HCT116 (cell line): ENCODE measurements around the gene HAP1. TPM values are rescaled to one million over a fixed set of nuclear protein-coding genes. Genes with fewer than 3 reads are reported as not detected.

Experiments used
- ATAC-seq: fragments of 200-7000 bp; cut with Tn5 transposase; 2 replicates; pipeline ENCODE4 v1.9.1; 2020; ENCODE audit warnings: mild to moderate bottlenecking, moderate library complexity
- BruUV-seq: library from RNA; stranded (reverse); fragments of 400-500 nt; replicated peaks from 2 replicates; lab custom pipeline; 2021; lab: Mats Ljungman, UMichigan
- CTCF ChIA-PET: fragments of 300-600 bp; sonication (Branson Sonifier 250); formaldehyde crosslinking; loops from one replicate; lab custom pipeline; 2021; ENCODE audit warnings: antibody characterized with exemption; lab: Charles Lee
- POLR2A ChIA-PET: fragments of 300-600, 350-600 bp; sonication (Branson Sonifier 250); formaldehyde crosslinking; loops from one replicate; lab custom pipeline; 2021; ENCODE audit warnings: antibody characterized with exemption; lab: Charles Lee
- RAD21 ChIA-PET, 2 experiments: fragments of 300-600 bp; sonication (Branson Sonifier 250); formaldehyde crosslinking; loops; one replicate each; lab custom pipeline; 2023; ENCODE audit warnings: low total read pairs in 2 of 2; ENCODE audit not compliant: uncharacterized antibody in 2 of 2, unreplicated experiment in 2 of 2, low non-redundant PET in 1 of 2; lab: Charles Lee
- DNase-seq: peaks from one replicate; pipeline ENCODE4 v3.0.0-alpha.2; 2010; ENCODE audit warnings: low read depth, low spot score
- H2AFZ ChIP-seq: fragments of 200-600 bp; shearing (Covaris generic), sonication (generic); 2 replicates; pipeline ENCODE4 v1.6.1; 2017; ENCODE audit warnings: low read depth, mixed run types, mixed read lengths, antibody characterized with exemption, low read length; ENCODE audit not compliant: poor library complexity, severe bottlenecking
- H3K27ac ChIP-seq: 2 replicates; pipeline ENCODE4 v1.5.1; 2012; ENCODE audit warnings: low read depth, low read length
- H3K27me3 ChIP-seq: fragments of 200-600 bp; sonication (generic); 2 replicates; pipeline ENCODE4 v1.6.1; 2016; ENCODE audit warnings: mixed run types, low read length, mixed read lengths; ENCODE audit not compliant: insufficient read depth
- H3K36me3 ChIP-seq, 2 experiments: fragments of 200-500 bp in 1 of 2; fragments of 200-600 bp in 1 of 2; sonication (Bioruptor generic) in 1 of 2; sonication (generic) in 1 of 2; 2 replicates each; pipeline versions ENCODE4 v1.5.1 to v1.6.1; 2014 to 2016; ENCODE audit warnings: low read length in 2 of 2, inconsistent platforms in 1 of 2, mixed read lengths in 1 of 2, mixed run types in 1 of 2; ENCODE audit not compliant: insufficient read depth in 2 of 2, control insufficient read depth in 1 of 2
- H3K4me1 ChIP-seq, 2 experiments: fragments of 200-600 bp in 1 of 2; sonication (generic) in 1 of 2; 2 replicates each; pipeline versions ENCODE4 v1.5.1 to v1.6.1; 2012 to 2017; ENCODE audit warnings: low read length in 2 of 2, inconsistent platforms in 1 of 2, mild to moderate bottlenecking in 1 of 2, mixed read lengths in 1 of 2, mixed run types in 1 of 2, moderate library complexity in 1 of 2; ENCODE audit not compliant: insufficient read depth in 2 of 2, control insufficient read depth in 1 of 2
- H3K4me2 ChIP-seq: fragments of 200-600 bp; sonication (generic); 2 replicates; pipeline ENCODE4 v1.6.1; 2017; ENCODE audit warnings: mixed run types, low read length, mixed read lengths
- H3K4me3 ChIP-seq, 2 experiments: fragments of 200-600 bp in 1 of 2; sonication (generic) in 1 of 2; replicated peaks in 1 of 2; 2 replicates each; pipeline ENCODE4 v1.5.1; 2011 to 2016; ENCODE audit warnings: low read length in 2 of 2, control low read depth in 1 of 2, low read depth in 1 of 2, mild to moderate bottlenecking in 1 of 2, mixed read lengths in 1 of 2, mixed run types in 1 of 2
- H3K79me2 ChIP-seq: fragments of 200-600 bp; sonication (generic); 2 replicates; pipeline ENCODE4 v1.6.1; 2017; ENCODE audit warnings: mild to moderate bottlenecking, mixed run types, low read length, moderate library complexity, mixed read lengths; ENCODE audit not compliant: insufficient read depth
- H3K9ac ChIP-seq: fragments of 200-600 bp; sonication (generic); 2 replicates; pipeline ENCODE4 v1.6.1; 2016; ENCODE audit warnings: low read length, mixed read lengths
- H3K9me2 ChIP-seq: fragments of 200-600 bp; sonication (generic), shearing (Covaris generic); 2 replicates; pipeline ENCODE4 v1.6.1; 2017; ENCODE audit warnings: mixed run types, mild to moderate bottlenecking, moderate library complexity; ENCODE audit not compliant: insufficient read depth
- H3K9me3 ChIP-seq, 2 experiments: fragments of 200-500 bp in 1 of 2; fragments of 200-600 bp in 1 of 2; sonication (Bioruptor generic) in 1 of 2; sonication (generic) in 1 of 2; 2 replicates each; pipeline ENCODE4 v1.6.1; 2014 to 2017; ENCODE audit warnings: low read length in 2 of 2, mixed read lengths in 2 of 2, inconsistent platforms in 1 of 2, low read depth in 1 of 2, mild to moderate bottlenecking in 1 of 2, mixed run types in 1 of 2, moderate library complexity in 1 of 2; ENCODE audit not compliant: control insufficient read depth in 1 of 2, insufficient read depth in 1 of 2
- H4K20me1 ChIP-seq: fragments of 200-600 bp; sonication (generic), shearing (Covaris generic); 2 replicates; pipeline ENCODE4 v1.6.1; 2017; ENCODE audit warnings: mixed run types, mild to moderate bottlenecking, moderate library complexity; ENCODE audit not compliant: insufficient read depth
- CBX3 ChIP-seq: IDR thresholded peaks from 2 replicates; pipeline ENCODE4 v1.6.1; 2012; ENCODE audit warnings: low read depth
- EGR1 ChIP-seq: IDR thresholded peaks from 2 replicates; pipeline ENCODE4 v1.6.1; 2012; ENCODE audit warnings: low read depth
- ELF1 ChIP-seq: IDR thresholded peaks from 2 replicates; pipeline ENCODE4 v1.6.1; 2012; ENCODE audit warnings: low read depth, borderline replicate concordance
- SIN3A ChIP-seq: IDR thresholded peaks from 2 replicates; pipeline ENCODE4 v1.6.1; 2012; ENCODE audit warnings: low read depth
- ZFX ChIP-seq: fragments of 450-650 bp; IDR thresholded peaks from 2 replicates; pipeline ENCODE4 v1.6.1; 2017
- ZNF274 ChIP-seq: fragments of 200-500 bp; sonication (Bioruptor generic); IDR thresholded peaks from 2 replicates; pipeline ENCODE4 v1.6.1; 2014; ENCODE audit warnings: mild to moderate bottlenecking, low read depth, low read length, inconsistent platforms
- intact Hi-C: fragments of 100-400 bp; cut with micrococcal nuclease; formaldehyde crosslinking; loops from 2 replicates; pipeline ENCODE4 v1.10.0; 2022
- total RNA-seq: library from RNA; stranded (reverse); gene quantifications from one replicate; pipeline ENCODE4 v1.2.1, GENCODE V29; 2021; ENCODE audit not compliant: unreplicated experiment
- TF ChIP-seq, protein P1 (sequence below): IDR thresholded peaks from 2 replicates; pipeline ENCODE4 v1.6.1; 2012; ENCODE audit warnings: low read depth
- TF ChIP-seq, protein P2 (sequence below): IDR thresholded peaks from 2 replicates; pipeline ENCODE4 v1.6.1; 2012

The HAP1 gene
- total RNA-seq, 1 experiment from 2014 or later: 3.4 TPM

DNA sequence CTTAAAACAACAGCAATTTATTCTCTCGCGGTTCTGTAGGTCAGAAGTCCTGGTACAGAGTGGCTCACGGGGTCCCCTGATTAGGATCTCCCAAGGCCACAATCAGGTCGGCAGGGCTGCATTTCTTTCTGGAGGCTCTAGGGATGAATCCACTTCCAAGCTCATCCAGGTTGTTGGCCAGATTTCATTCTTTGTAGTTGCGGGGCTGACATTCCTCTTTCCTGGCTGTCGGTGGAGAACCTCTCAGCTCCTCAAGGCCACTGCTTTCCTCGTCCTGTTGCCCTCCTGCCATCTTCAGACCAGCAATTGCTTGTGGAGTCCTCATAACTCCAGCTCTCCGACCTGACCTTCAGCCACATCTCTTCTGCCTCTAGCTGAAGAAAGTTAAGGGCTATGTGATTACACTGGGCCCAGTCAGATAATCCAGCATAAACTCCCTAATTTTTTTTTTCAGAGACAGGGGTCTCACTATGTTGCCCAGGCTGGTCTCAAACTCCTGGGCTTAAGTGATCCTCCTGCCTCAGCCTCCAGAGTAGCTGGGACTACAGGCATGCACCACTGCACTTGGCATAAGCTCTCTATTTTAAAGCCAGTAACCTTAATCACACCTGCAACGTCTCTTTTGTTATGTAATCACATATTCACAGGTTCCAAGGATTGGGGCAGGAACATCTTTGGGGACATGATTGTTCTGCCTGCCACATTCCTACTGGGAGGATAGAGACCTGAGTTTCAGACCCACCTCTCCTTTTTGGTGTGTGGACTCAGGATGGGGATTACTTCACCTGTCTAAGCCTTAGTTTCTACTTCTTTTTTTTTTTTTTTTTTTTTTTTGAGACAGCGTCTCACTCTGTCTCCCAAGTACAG, 26.4 kb downstream of the HAP1 start (continued):
- TF ChIP-seq, protein P1, sequence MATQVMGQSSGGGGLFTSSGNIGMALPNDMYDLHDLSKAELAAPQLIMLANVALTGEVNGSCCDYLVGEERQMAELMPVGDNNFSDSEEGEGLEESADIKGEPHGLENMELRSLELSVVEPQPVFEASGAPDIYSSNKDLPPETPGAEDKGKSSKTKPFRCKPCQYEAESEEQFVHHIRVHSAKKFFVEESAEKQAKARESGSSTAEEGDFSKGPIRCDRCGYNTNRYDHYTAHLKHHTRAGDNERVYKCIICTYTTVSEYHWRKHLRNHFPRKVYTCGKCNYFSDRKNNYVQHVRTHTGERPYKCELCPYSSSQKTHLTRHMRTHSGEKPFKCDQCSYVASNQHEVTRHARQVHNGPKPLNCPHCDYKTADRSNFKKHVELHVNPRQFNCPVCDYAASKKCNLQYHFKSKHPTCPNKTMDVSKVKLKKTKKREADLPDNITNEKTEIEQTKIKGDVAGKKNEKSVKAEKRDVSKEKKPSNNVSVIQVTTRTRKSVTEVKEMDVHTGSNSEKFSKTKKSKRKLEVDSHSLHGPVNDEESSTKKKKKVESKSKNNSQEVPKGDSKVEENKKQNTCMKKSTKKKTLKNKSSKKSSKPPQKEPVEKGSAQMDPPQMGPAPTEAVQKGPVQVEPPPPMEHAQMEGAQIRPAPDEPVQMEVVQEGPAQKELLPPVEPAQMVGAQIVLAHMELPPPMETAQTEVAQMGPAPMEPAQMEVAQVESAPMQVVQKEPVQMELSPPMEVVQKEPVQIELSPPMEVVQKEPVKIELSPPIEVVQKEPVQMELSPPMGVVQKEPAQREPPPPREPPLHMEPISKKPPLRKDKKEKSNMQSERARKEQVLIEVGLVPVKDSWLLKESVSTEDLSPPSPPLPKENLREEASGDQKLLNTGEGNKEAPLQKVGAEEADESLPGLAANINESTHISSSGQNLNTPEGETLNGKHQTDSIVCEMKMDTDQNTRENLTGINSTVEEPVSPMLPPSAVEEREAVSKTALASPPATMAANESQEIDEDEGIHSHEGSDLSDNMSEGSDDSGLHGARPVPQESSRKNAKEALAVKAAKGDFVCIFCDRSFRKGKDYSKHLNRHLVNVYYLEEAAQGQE: no peak
- TF ChIP-seq EGR1 (no peak), ELF1 (no peak), ZFX (no peak)

DNA sequence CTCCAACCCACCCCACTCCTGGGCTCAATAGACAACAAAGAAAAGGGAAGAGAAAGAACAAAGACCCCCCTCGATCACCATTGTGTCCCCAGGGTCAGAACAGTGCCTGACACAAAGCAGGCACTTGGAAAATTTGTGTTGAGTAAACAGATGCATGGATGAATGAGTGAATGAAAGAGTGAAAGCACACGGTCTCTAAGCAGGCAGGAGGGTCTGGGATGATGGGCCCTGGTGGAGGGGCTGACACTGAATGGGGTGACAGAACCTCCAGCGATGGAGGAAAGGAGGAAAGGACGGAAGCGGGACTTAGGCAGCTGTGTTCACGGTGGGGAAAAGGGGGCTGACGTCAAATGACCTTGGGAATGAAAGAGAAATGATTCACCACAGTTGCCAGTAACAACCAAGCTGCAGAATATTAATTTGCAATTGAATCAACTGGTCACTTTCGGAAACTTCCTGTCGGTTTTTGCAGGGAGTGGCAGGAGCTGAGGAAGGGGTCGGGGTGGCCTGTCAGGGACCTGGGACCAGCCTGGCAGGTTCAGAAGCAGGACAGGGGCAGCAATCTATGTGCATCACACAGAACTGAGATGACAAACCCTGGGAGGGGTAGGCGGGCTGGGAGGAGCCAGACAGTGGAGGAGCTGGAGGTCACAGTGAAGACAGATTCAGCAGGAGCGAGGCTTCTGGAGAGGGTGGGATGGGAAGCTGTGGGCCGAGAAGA, 29.0 kb downstream of the HAP1 start:
- no peaks in the 10 kb centered on the region for H3K36me3 ChIP-seq
- H4K20me1 ChIP-seq: no peaks in the 10 kb centered on the region

More for the DNA sequence above, 29.0 kb downstream of the HAP1 start:
- Histone ChIP-seq H3K4me2 (no peak overlapping the region), H3K9me3 (no peaks in the 10 kb centered on the region), H3K27ac (no peak overlapping the region), H3K79me2 (no peaks in the 10 kb centered on the region), H3K9me2 (no peaks in the 10 kb centered on the region), H3K4me1 (no peaks in the 10 kb centered on the region), H3K4me3 (no peak overlapping the region), H2AFZ (no peak overlapping the region), H3K27me3 (no peaks in the 10 kb centered on the region), H3K9ac (no peak overlapping the region)
- ATAC-seq: no peak
- CTCF ChIA-PET: interaction anchor here (4.6 kb wide), 1 partner anchor 10 kb away, joined by 27 read pairs; no protein-coding TSS in a partner anchor
- DNase-seq: no peak
- intact Hi-C loops: no loop called here
- POLR2A ChIA-PET: interaction anchor here (4.0 kb wide), 1 partner anchor 16 kb away, joined by 32 read pairs; the partner anchor contains the start of gene EIF1
- RAD21 ChIA-PET: no interaction called here
- BruUV-seq: no TSS peak
- TF ChIP-seq ZNF274 (no peak), CBX3 (no peak), SIN3A (no peak)
- TF ChIP-seq, protein P2, sequence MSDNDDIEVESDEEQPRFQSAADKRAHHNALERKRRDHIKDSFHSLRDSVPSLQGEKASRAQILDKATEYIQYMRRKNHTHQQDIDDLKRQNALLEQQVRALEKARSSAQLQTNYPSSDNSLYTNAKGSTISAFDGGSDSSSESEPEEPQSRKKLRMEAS: no peak
